K562 (cell line): ENCODE measurements around the gene USP10. TPM values are rescaled to one million over a fixed set of nuclear protein-coding genes. Genes with fewer than 3 reads are reported as not detected.

ENCODE experiments used
- BRD4 ChIP-seq: fragments of 200-600 bp; sonication (generic); IDR thresholded peaks from 2 replicates; pipeline ENCODE4 v1.6.1; 2017; ENCODE audit warnings: inconsistent platforms
- CBX8 ChIP-seq: fragments of 200-600 bp; sonication (generic); IDR thresholded peaks from 2 replicates; pipeline ENCODE4 v1.6.1; 2012; ENCODE audit warnings: borderline replicate concordance, mixed run types, low read depth, mild to moderate bottlenecking, moderate library complexity, mixed read lengths, low read length, control low read depth, inconsistent platforms; ENCODE audit not compliant: poor library complexity, severe bottlenecking; ENCODE audit errors: extremely low read depth
- CHD1 ChIP-seq: fragments of 200-600 bp; sonication (generic); IDR thresholded peaks from one replicate; pipeline ENCODE4 v1.6.1; 2012; ENCODE audit warnings: mild to moderate bottlenecking, moderate library complexity, low read length, inconsistent platforms
- GABPA ChIP-seq: fragments of 200-800 bp; sonication (Bioruptor generic); conservative IDR thresholded peaks from 2 replicates; pipeline ENCODE4 v1.6.1; 2016; ENCODE audit warnings: low read depth, missing genetic modification characterization, missing compliant biosample characterization
- HNRNPK ChIP-seq: fragments of 200-400 bp; formaldehyde crosslinking; IDR thresholded peaks from one replicate; pipeline ENCODE4 v1.6.1; 2018; ENCODE audit warnings: mild to moderate bottlenecking, low read depth, low read length; ENCODE audit not compliant: poor library complexity, severe bottlenecking
- KLF16 ChIP-seq: IDR thresholded peaks from 2 replicates; pipeline ENCODE4 v1.6.1; 2016; ENCODE audit warnings: antibody characterized with exemption
- MLX ChIP-seq, 2 experiments: fragments of 450-650 bp in 1 of 2; sonication (generic) in 1 of 2; formaldehyde crosslinking; conservative IDR thresholded peaks; 2 replicates each; pipeline versions ENCODE4 v1.4.0 to v1.8.1; 2020 to 2022; ENCODE audit warnings: mild to moderate bottlenecking in 1 of 2, missing genetic modification reagents in 1 of 2
- MTA1 ChIP-seq: fragments of 450-650 bp; IDR thresholded peaks from 2 replicates; pipeline ENCODE4 v1.6.1; 2017; ENCODE audit warnings: borderline replicate concordance
- NFYB ChIP-seq: IDR thresholded peaks from 2 replicates; pipeline ENCODE4 v1.6.1; 2011; ENCODE audit warnings: mild to moderate bottlenecking, moderate library complexity; ENCODE audit not compliant: insufficient read length; ENCODE audit errors: extremely low read depth
- NR3C1 ChIP-seq: sonication (generic); formaldehyde crosslinking; IDR thresholded peaks from 2 replicates; pipeline ENCODE4 v1.8.1; 2022; ENCODE audit warnings: missing genetic modification reagents
- POLR2B ChIP-seq: fragments of 450-650 bp; IDR thresholded peaks from 2 replicates; pipeline ENCODE4 v1.6.1; 2018; ENCODE audit warnings: low read depth; ENCODE audit not compliant: partially characterized antibody
- RBM39 ChIP-seq: fragments of 200-400 bp; formaldehyde crosslinking; optimal IDR thresholded peaks from 2 replicates; pipeline ENCODE3; 2018; ENCODE audit warnings: low read depth, low read length
- SIRT6 ChIP-seq: IDR thresholded peaks from one replicate; pipeline ENCODE4 v1.6.1; 2012; ENCODE audit warnings: low read depth, mild to moderate bottlenecking, control low read depth, inconsistent platforms, low read length, moderate library complexity
- SLC30A9 ChIP-seq: fragments of 250-450 bp; sonication (Bioruptor Pico); IDR thresholded peaks from 2 replicates; pipeline ENCODE4 v1.8.0; 2022; ENCODE audit warnings: mild to moderate bottlenecking, moderate library complexity
- TBL1XR1 ChIP-seq, 2 experiments: IDR thresholded peaks; 2 replicates each; pipeline ENCODE4 v1.6.1; 2012; ENCODE audit warnings: improper control_type of control experiment in 2 of 2, low read length in 2 of 2, mild to moderate bottlenecking in 1 of 2
- TCF3 ChIP-seq: sonication (generic); formaldehyde crosslinking; IDR thresholded peaks from 2 replicates; pipeline ENCODE4 v1.4.0; 2020; ENCODE audit warnings: mild to moderate bottlenecking, missing genetic modification reagents
- ZNF12 ChIP-seq: sonication (generic); formaldehyde crosslinking; IDR thresholded peaks from 2 replicates; pipeline ENCODE4 v1.4.0; 2020; ENCODE audit warnings: mild to moderate bottlenecking, missing genetic modification reagents
- ZNF232 ChIP-seq: sonication (generic); formaldehyde crosslinking; IDR thresholded peaks from 2 replicates; pipeline ENCODE4 v1.8.0; 2022; ENCODE audit warnings: mild to moderate bottlenecking, missing genetic modification reagents
- ZNF583 ChIP-seq: fragments of 250-450 bp; sonication (Bioruptor Pico); IDR thresholded peaks from 2 replicates; pipeline ENCODE4 v1.4.0; 2020
- polyA plus RNA-seq, 8 experiments: library from polyadenylated mRNA; depleted of rRNA in 4 of 8; stranded (reverse) in 5 of 8; unstranded in 3 of 8; fragments of >200 nt; fragmentation: Nextera tagmentation in 2 of 8; fragmentation: Illumina TruSeq in 1 of 8; extraction: Ambion mirVana in 2 of 8; extraction: Trizol in 1 of 8; gene quantifications; 2 replicates each; pipeline versions ENCODE4 v1.2.1 to v1.2.3, GENCODE V29; 2011 to 2014; ENCODE audit warnings: inconsistent platforms in 1 of 8, missing spikeins in 1 of 8
- total RNA-seq, 7 experiments: library from RNA; depleted of rRNA in 6 of 7; stranded (reverse); fragments of >200 nt in 6 of 7; fragmentation: Illumina TruSeq in 2 of 7; extraction: Trizol in 2 of 7; gene quantifications; 2 replicates each; pipeline versions ENCODE4 v1.2.1 to v1.2.3, GENCODE V29; 2011 to 2021; ENCODE audit warnings: low replicate concordance in 1 of 7
- TF ChIP-seq, protein P1 (sequence below): sonication (generic); formaldehyde crosslinking; IDR thresholded peaks from 2 replicates; pipeline ENCODE4 v1.8.0; 2022; ENCODE audit warnings: mild to moderate bottlenecking, missing genetic modification reagents, borderline replicate concordance
- TF ChIP-seq, protein P2 (sequence below): fragments of 450-650 bp; IDR thresholded peaks from 2 replicates; pipeline ENCODE4 v1.7.1; 2018; ENCODE audit warnings: mild to moderate bottlenecking, low read depth; ENCODE audit not compliant: partially characterized antibody

Gene USP10
- total and polyA plus RNA-seq, 9 of the 15 experiments (the other 6 are each of a cell fraction or from before 2014, with no cell fraction given) = 61.7 to 197 (median 116) TPM

DNA sequence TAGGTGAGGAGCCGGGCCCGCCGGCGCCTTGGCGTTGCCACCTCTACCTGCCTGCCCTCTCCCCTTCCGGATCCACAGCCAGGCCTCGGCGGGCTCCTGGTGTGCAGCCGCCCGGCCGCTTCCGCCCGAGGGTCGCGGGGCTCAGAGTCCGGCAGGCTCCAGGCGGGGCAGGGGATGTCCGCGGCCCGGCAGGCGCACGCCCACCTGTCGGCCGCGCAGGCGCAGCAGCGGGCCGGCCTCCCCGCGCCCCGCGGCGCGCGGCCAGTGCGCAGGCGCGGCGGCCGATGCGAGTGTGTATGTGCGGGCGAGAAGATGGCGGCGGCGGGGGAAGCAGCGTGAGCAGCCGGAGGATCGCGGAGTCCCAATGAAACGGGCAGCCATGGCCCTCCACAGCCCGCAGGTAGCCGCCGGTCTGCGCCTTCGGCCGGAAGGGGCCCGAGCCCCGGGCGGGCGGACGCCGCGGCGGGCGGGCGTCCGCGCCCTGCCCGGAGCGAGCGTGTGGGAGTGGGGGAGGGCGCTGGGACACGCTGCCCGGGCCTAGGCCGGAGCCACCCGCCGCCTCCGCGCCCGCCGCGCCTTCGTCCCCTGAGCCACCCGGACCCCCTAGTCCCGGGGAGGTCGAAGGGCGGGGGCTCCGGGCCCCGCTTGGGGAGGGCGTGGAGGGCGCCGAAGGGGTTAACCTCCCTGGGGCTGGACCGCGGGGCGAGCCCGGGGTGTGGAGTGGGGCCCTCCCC lies at the start of gene USP10 (continued):
- TF ChIP-seq, protein P1, sequence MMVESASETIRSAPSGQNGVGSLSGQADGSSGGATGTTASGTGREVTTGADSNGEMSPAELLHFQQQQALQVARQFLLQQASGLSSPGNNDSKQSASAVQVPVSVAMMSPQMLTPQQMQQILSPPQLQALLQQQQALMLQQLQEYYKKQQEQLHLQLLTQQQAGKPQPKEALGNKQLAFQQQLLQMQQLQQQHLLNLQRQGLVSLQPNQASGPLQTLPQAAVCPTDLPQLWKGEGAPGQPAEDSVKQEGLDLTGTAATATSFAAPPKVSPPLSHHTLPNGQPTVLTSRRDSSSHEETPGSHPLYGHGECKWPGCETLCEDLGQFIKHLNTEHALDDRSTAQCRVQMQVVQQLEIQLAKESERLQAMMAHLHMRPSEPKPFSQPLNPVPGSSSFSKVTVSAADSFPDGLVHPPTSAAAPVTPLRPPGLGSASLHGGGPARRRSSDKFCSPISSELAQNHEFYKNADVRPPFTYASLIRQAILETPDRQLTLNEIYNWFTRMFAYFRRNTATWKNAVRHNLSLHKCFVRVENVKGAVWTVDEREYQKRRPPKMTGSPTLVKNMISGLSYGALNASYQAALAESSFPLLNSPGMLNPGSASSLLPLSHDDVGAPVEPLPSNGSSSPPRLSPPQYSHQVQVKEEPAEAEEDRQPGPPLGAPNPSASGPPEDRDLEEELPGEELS (CRISPR knock-in tag) = peak; percentile 83; the same call in 1 of the 2 replicates
- TF ChIP-seq TBL1XR1 (IDR thresholded peaks at IDR 0.05; ENCODE audit: low read length in 2 of 2) (no peak), SLC30A9 (CRISPR knock-in tag) (no peak), HNRNPK (no peak), ZNF232 (CRISPR knock-in tag) (no peak), ZNF12 (CRISPR knock-in tag) (no peak), CBX8 (no peak), KLF16 (no peak), ZNF583 (0 out of 2 replicates have a peak, but pooled peaks have one; percentile 42), MLX (CRISPR knock-in tag; conservative IDR thresholded peaks at IDR 0.05) (no peak), TCF3 (no peak), RBM39 (no peak), SIRT6 (no peak), POLR2B (no peak), BRD4 (no peak; the same call in 1 of the 2 replicates), CHD1 (no peak), NR3C1 (CRISPR knock-in tag) (no peak), GABPA (tag) (peak; percentile 78), MTA1 (no peak), NFYB (no peak)
- TF ChIP-seq, protein P2, sequence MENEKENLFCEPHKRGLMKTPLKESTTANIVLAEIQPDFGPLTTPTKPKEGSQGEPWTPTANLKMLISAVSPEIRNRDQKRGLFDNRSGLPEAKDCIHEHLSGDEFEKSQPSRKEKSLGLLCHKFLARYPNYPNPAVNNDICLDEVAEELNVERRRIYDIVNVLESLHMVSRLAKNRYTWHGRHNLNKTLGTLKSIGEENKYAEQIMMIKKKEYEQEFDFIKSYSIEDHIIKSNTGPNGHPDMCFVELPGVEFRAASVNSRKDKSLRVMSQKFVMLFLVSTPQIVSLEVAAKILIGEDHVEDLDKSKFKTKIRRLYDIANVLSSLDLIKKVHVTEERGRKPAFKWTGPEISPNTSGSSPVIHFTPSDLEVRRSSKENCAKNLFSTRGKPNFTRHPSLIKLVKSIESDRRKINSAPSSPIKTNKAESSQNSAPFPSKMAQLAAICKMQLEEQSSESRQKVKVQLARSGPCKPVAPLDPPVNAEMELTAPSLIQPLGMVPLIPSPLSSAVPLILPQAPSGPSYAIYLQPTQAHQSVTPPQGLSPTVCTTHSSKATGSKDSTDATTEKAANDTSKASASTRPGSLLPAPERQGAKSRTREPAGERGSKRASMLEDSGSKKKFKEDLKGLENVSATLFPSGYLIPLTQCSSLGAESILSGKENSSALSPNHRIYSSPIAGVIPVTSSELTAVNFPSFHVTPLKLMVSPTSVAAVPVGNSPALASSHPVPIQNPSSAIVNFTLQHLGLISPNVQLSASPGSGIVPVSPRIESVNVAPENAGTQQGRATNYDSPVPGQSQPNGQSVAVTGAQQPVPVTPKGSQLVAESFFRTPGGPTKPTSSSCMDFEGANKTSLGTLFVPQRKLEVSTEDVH = no peak
